Measurements from ENCODE around the gene SMIM36.

Gene SMIM36

GRCh38 chr17:55430541-55431288 is 80.5 kb downstream of the SMIM36 start:
- no peaks in the 10 kb centered on the region for H4K20me1 ChIP-seq (ENCODE audit: insufficient read depth, low read length, poor library complexity, severe bottlenecking)
- no peaks in the 10 kb centered on the region for H3F3A ChIP-seq (ENCODE audit: low read depth)
- no peak overlapping the region for H3K4me2 ChIP-seq (ENCODE audit: low read depth, low read length, poor library complexity, severe bottlenecking)
- TF ChIP-seq, protein P1, sequence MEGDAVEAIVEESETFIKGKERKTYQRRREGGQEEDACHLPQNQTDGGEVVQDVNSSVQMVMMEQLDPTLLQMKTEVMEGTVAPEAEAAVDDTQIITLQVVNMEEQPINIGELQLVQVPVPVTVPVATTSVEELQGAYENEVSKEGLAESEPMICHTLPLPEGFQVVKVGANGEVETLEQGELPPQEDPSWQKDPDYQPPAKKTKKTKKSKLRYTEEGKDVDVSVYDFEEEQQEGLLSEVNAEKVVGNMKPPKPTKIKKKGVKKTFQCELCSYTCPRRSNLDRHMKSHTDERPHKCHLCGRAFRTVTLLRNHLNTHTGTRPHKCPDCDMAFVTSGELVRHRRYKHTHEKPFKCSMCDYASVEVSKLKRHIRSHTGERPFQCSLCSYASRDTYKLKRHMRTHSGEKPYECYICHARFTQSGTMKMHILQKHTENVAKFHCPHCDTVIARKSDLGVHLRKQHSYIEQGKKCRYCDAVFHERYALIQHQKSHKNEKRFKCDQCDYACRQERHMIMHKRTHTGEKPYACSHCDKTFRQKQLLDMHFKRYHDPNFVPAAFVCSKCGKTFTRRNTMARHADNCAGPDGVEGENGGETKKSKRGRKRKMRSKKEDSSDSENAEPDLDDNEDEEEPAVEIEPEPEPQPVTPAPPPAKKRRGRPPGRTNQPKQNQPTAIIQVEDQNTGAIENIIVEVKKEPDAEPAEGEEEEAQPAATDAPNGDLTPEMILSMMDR (conservative IDR thresholded peaks at IDR 0.05; ENCODE audit: low read length) = no peak
- TF ChIP-seq EZH2phosphoT487 (IDR thresholded peaks at IDR 0.05; ENCODE audit: borderline replicate concordance) = no peak
- no peaks in the 10 kb centered on the region for H3K36me3 ChIP-seq (ENCODE audit: insufficient read depth, low read length)
- no peaks in the 10 kb centered on the region for H3K9me3 ChIP-seq (ENCODE audit: insufficient read depth, low read depth, low read length)
- H2AFZ ChIP-seq (ENCODE audit: low read length) = no peak overlapping the region
- no peaks in the 10 kb centered on the region for H3K79me2 ChIP-seq (ENCODE audit: insufficient read depth, low read length)
- no peaks in the 10 kb centered on the region for H3K27me3 ChIP-seq (ENCODE audit: insufficient read depth, low read length, poor library complexity, severe bottlenecking)
- H3K9ac ChIP-seq (ENCODE audit: low read depth, low read length, poor library complexity, severe bottlenecking) = no peak overlapping the region
- no peaks in the 10 kb centered on the region for H3K9me2 ChIP-seq (replicated peaks; ENCODE audit: low read depth, low read length)
- no peak overlapping the region for H3K4me3 ChIP-seq (ENCODE audit: low read length, poor library complexity, severe bottlenecking)
- no peaks in the 10 kb centered on the region for H3K4me1 ChIP-seq (ENCODE audit: insufficient read depth, low read length, poor library complexity, severe bottlenecking)

GRCh38 chr17:55427587-55427882 is 83.7 kb downstream of the SMIM36 start:
- H4K20me1 ChIP-seq (ENCODE audit: insufficient read depth, low read length, poor library complexity, severe bottlenecking) = no peaks in the 10 kb centered on the region
- H3K4me3 ChIP-seq (ENCODE audit: low read length, poor library complexity, severe bottlenecking) = no peak overlapping the region
- TF ChIP-seq EZH2phosphoT487 (IDR thresholded peaks at IDR 0.05; ENCODE audit: borderline replicate concordance) = no peak
- TF ChIP-seq, protein P1 (conservative IDR thresholded peaks at IDR 0.05; ENCODE audit: low read length) = no peak
- H3K9me3 ChIP-seq (ENCODE audit: insufficient read depth, low read depth, low read length) = no peaks in the 10 kb centered on the region
- H3K4me2 ChIP-seq (ENCODE audit: low read depth, low read length, poor library complexity, severe bottlenecking) = no peak overlapping the region
- H3K27me3 ChIP-seq (ENCODE audit: insufficient read depth, low read length, poor library complexity, severe bottlenecking) = no peaks in the 10 kb centered on the region
- no peaks in the 10 kb centered on the region for H3K36me3 ChIP-seq (ENCODE audit: insufficient read depth, low read length)
- H2AFZ ChIP-seq (ENCODE audit: low read length) = no peak overlapping the region
- H3K79me2 ChIP-seq (ENCODE audit: insufficient read depth, low read length) = no peaks in the 10 kb centered on the region
- no peaks in the 10 kb centered on the region for H3F3A ChIP-seq (ENCODE audit: low read depth)
- no peaks in the 10 kb centered on the region for H3K9me2 ChIP-seq (replicated peaks; ENCODE audit: low read depth, low read length)
- no peak overlapping the region for H3K9ac ChIP-seq (ENCODE audit: low read depth, low read length, poor library complexity, severe bottlenecking)
- no peaks in the 10 kb centered on the region for H3K4me1 ChIP-seq (ENCODE audit: insufficient read depth, low read length, poor library complexity, severe bottlenecking)

DNA sequence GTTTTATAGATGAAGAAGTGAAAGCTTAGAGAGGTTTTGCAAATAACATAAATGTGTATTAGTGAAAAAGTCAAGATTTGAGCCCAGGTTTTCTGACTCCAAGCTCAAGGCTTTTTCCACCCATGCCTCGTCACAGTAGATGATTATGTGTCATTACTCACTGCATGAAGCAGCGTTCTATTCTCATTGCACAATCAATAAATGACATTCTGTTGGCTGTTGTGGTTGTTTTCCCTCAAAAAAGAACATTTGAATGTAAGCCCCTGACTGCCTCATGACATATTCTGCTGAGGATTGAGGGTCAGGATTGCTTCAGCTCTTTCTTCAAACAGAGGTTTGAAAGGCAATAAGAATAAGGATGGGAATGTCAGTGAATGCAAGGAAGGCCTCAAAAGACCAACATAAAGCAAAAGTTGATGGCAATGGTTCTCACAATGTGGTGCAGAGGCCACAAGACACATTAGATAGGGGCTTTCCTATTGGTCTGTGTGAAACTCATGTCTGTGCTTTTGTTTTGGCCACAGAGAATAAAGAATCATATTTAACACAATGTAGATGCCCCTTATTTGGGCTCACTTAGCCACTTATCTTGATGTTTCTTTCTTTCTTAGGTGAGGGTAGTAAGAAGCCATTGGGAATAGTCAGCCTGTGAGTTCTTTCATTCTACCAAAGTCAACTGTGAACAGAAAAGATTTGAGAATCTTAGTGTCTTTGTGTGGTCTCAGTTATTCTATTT is 84.2 kb downstream of the SMIM36 start:
- H3K36me3 ChIP-seq (ENCODE audit: insufficient read depth, low read length) = no peaks in the 10 kb centered on the region
- H3K4me1 ChIP-seq (ENCODE audit: insufficient read depth, low read length, poor library complexity, severe bottlenecking) = no peaks in the 10 kb centered on the region
- H3K4me2 ChIP-seq (ENCODE audit: low read depth, low read length, poor library complexity, severe bottlenecking) = no peak overlapping the region
- no peaks in the 10 kb centered on the region for H3K9me2 ChIP-seq (replicated peaks; ENCODE audit: low read depth, low read length)
- TF ChIP-seq, protein P1 (conservative IDR thresholded peaks at IDR 0.05; ENCODE audit: low read length) = no peak
- TF ChIP-seq EZH2phosphoT487 (IDR thresholded peaks at IDR 0.05; ENCODE audit: borderline replicate concordance) = no peak
- no peaks in the 10 kb centered on the region for H3K79me2 ChIP-seq (ENCODE audit: insufficient read depth, low read length)
- H3K27me3 ChIP-seq (ENCODE audit: insufficient read depth, low read length, poor library complexity, severe bottlenecking) = no peaks in the 10 kb centered on the region
- no peak overlapping the region for H2AFZ ChIP-seq (ENCODE audit: low read length)
- H4K20me1 ChIP-seq (ENCODE audit: insufficient read depth, low read length, poor library complexity, severe bottlenecking) = no peaks in the 10 kb centered on the region
- H3K9ac ChIP-seq (ENCODE audit: low read depth, low read length, poor library complexity, severe bottlenecking) = no peak overlapping the region
- no peaks in the 10 kb centered on the region for H3K9me3 ChIP-seq (ENCODE audit: insufficient read depth, low read depth, low read length)
- H3K4me3 ChIP-seq (ENCODE audit: low read length, poor library complexity, severe bottlenecking) = no peak overlapping the region
- no peaks in the 10 kb centered on the region for H3F3A ChIP-seq (ENCODE audit: low read depth)
